ENCODE measurements around the gene BARX2. TPM values are rescaled to one million over a fixed set of nuclear protein-coding genes. Genes with fewer than 3 reads are reported as not detected.

Gene BARX2
- total and polyA plus RNA-seq, 8 donors = 1.1 to 27.7 (median 2.3) TPM; not detected in 1

DNA sequence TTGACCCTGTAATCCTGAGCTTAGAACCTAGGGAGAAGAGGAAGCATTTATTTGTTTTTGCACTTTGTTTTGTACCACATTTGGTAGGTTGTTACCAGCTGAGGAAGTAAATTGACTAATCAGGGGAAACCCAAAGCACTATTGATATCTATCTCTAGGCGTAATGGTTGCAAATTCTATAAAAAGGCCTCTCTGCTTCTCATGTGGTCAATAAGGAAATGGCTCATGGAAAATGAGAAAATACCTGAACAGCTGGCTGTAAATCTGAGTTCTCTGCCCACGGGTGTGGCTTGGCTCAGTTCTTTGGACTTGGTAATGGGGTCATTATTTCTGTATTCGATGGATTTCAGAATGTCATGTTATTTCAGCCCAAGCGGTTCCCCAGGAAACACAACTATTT lies 42.4 kb downstream of the BARX2 start:
- Histone ChIP-seq H3K4me1 (peaks cover 5 to 25% (median 11%) of the 10 kb centered on the region in 4 donors), H3K4me3 (no peak overlapping the region), H3K36me3 (no peaks in the 10 kb centered on the region), H3K27ac (peak overlapping the region in 2 of 5 donors; percentile 33 to 56), H3K27me3 (no peaks in the 10 kb centered on the region), H3K9me3 (no peaks in the 10 kb centered on the region)
- peak in 1 of 2 donors; percentile 66 for DNase-seq
- WGBS, 5 donors = 32 to 55% (median 34%) methylated on average over 4 of the region's 4 CpGs
- TF ChIP-seq POLR2A (IDR thresholded peaks at IDR 0.05) (no peak), EP300 (IDR thresholded peaks at IDR 0.05) (no peak), POLR2AphosphoS5 (IDR thresholded peaks at IDR 0.05) (no peak)
- TF ChIP-seq, protein P1, sequence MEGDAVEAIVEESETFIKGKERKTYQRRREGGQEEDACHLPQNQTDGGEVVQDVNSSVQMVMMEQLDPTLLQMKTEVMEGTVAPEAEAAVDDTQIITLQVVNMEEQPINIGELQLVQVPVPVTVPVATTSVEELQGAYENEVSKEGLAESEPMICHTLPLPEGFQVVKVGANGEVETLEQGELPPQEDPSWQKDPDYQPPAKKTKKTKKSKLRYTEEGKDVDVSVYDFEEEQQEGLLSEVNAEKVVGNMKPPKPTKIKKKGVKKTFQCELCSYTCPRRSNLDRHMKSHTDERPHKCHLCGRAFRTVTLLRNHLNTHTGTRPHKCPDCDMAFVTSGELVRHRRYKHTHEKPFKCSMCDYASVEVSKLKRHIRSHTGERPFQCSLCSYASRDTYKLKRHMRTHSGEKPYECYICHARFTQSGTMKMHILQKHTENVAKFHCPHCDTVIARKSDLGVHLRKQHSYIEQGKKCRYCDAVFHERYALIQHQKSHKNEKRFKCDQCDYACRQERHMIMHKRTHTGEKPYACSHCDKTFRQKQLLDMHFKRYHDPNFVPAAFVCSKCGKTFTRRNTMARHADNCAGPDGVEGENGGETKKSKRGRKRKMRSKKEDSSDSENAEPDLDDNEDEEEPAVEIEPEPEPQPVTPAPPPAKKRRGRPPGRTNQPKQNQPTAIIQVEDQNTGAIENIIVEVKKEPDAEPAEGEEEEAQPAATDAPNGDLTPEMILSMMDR (IDR thresholded peaks at IDR 0.05) = no peak
- intact Hi-C loops (cut with DNase I; ENCODE audit: low total_unique reads) = no loop called here

DNA sequence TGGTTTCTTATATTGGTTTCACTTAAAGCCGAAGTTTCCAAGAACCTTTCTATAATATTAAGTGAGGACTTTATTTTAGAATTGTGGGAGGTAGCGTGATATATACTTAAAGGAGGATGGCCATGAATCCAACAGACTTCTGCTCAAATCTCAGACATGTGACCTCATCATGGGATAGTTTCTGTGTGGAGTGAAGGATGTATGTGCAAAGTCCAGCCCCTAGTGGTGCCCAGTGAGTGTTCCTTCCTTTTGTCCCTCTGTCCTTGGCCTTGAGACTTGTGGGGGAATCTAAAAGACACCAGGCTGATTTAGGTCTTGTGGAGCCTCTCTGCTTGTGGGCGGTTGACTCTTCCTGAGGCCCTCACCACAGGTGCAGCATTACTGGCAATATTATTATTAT lies 43.7 kb downstream of the BARX2 start:
- Histone ChIP-seq H3K9me3 (no peaks in the 10 kb centered on the region), H3K4me1 (peaks cover 0 to 25% (median 6%) of the 10 kb centered on the region in 4 donors), H3K27ac (no peak overlapping the region), H3K36me3 (no peaks in the 10 kb centered on the region), H3K4me3 (no peak overlapping the region), H3K27me3 (no peaks in the 10 kb centered on the region)
- WGBS, 5 donors = 94 to 99% (median 96%) methylated on average over 3 of the region's 3 CpGs
- intact Hi-C loops (cut with DNase I; ENCODE audit: low total_unique reads) = no loop called here
- TF ChIP-seq, protein P1 (IDR thresholded peaks at IDR 0.05) = no peak
- no peak for TF ChIP-seq POLR2A (IDR thresholded peaks at IDR 0.05)
- TF ChIP-seq POLR2AphosphoS5 (IDR thresholded peaks at IDR 0.05) = no peak
- no peak for TF ChIP-seq EP300 (IDR thresholded peaks at IDR 0.05)
- no peak for DNase-seq

DNA sequence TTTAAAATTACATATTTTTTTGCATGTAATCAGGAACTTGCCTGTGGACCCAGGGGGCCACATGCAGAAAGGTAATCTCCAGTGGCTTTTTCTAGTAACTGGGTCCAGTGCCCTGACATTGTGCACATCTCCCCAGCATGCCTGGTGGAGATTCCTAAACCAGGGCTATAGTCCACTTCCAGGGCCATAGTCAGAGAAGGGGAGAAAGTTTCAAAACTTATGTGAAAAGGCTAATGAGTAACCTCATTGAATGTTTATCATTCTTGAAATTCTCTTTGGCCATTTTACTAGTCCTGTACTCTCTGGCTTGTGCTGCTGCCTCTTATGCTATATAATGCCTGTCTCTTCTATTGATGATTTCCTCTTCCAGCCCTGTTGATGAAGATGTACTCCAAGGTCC lies 47.8 kb downstream of the BARX2 start:
- TF ChIP-seq EP300 (IDR thresholded peaks at IDR 0.05) (no peak), POLR2A (IDR thresholded peaks at IDR 0.05) (no peak), POLR2AphosphoS5 (IDR thresholded peaks at IDR 0.05) (no peak)
- TF ChIP-seq, protein P1 (IDR thresholded peaks at IDR 0.05) = no peak
- no peaks in the 10 kb centered on the region for H3K27me3 ChIP-seq
- peaks cover 0 to 15% (median 9%) of the 10 kb centered on the region in 4 donors for H3K4me1 ChIP-seq
- no peak overlapping the region for H3K4me3 ChIP-seq
- intact Hi-C loops (cut with DNase I; ENCODE audit: low total_unique reads) = no loop called here
- DNase-seq = no peak
- H3K27ac ChIP-seq = no peak overlapping the region
- no peaks in the 10 kb centered on the region for H3K36me3 ChIP-seq
- no peaks in the 10 kb centered on the region for H3K9me3 ChIP-seq

DNA sequence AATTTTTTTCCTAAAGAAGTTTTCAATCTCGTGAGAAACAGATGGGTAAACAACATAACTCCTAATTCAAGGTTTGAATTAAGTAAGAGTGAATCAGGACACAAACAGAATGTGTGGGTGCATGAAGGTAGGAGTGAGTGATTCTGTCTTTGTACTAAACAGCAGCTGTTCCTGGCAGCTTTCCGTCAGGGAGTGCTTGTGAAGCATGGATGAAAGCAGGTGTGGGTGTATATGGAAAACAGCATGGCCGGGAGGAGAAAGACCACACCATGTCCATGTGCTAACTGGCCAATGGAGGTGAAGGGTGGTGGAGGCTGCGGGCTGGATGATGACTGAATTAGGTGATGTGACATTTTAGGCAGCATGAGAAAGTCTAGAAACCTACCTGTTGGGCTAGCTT lies 49.6 kb downstream of the BARX2 start:
- DNase-seq = no peak
- no peak for TF ChIP-seq EP300 (IDR thresholded peaks at IDR 0.05)
- TF ChIP-seq POLR2A (IDR thresholded peaks at IDR 0.05) = no peak
- TF ChIP-seq POLR2AphosphoS5 (IDR thresholded peaks at IDR 0.05) = no peak
- Histone ChIP-seq H3K27ac (no peak overlapping the region), H3K36me3 (no peaks in the 10 kb centered on the region), H3K4me1 (peaks cover 0 to 15% (median 9%) of the 10 kb centered on the region in 4 donors), H3K27me3 (no peaks in the 10 kb centered on the region), H3K9me3 (no peaks in the 10 kb centered on the region), H3K4me3 (no peak overlapping the region)
- WGBS, 5 donors = 69 to 75% (median 75%) methylated on average over 4 of the region's 4 CpGs
- intact Hi-C loops (cut with DNase I; ENCODE audit: low total_unique reads) = no loop called here

DNA sequence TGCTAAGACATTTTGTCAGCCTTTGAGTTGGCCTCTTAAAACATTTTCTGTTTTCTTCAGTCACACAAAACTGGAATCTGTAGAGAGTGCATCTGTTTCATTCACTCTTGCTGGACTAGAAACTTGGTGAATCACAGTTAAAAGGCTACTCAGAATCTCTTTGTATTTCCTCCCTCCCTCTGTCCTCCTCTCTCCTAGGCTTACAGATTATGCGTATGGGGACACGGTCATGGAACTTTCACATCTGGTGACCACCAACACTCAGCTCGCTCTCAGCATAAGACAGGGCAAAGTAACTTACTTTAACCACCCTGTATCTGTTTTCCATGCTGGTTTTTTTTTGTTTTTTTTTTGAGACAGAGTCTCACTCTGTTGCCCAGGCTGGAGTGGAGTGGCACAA lies 50.4 kb downstream of the BARX2 start:
- 84 to 94% (median 93%) methylated on average over 3 of the region's 3 CpGs for WGBS, 5 donors
- DNase-seq = no peak
- Histone ChIP-seq H3K27ac (no peak overlapping the region), H3K4me1 (peaks cover 0 to 15% (median 9%) of the 10 kb centered on the region in 4 donors), H3K27me3 (no peaks in the 10 kb centered on the region), H3K9me3 (peaks cover 0 to 3% (median 2%) of the 10 kb centered on the region in 4 donors), H3K4me3 (no peak overlapping the region), H3K36me3 (no peaks in the 10 kb centered on the region)
- TF ChIP-seq EP300 (IDR thresholded peaks at IDR 0.05) (no peak), POLR2A (IDR thresholded peaks at IDR 0.05) (no peak), POLR2AphosphoS5 (IDR thresholded peaks at IDR 0.05) (no peak)
- TF ChIP-seq, protein P1 (IDR thresholded peaks at IDR 0.05) = no peak
- intact Hi-C loops (cut with DNase I; ENCODE audit: low total_unique reads) = no loop called here

All from stomach (tissue), 9 donors.